MM.1S (cell line): Measurements from ENCODE around the gene DGCR8.

Experiments used
- DNase-seq: peaks from one replicate; pipeline ENCODE4 v3.0.0-alpha.2; 2015
- H2AFZ ChIP-seq: fragments of 300-600 bp; sonication (generic); 2 replicates; pipeline ENCODE4 v1.6.0; 2016; ENCODE audit warnings: antibody characterized with exemption, low read length
- H3F3A ChIP-seq: fragments of 300-600 bp; sonication (generic); 2 replicates; pipeline ENCODE4 v1.6.1; 2016; ENCODE audit warnings: mild to moderate bottlenecking, antibody characterized with exemption, low read length, moderate library complexity, mixed read lengths; ENCODE audit not compliant: insufficient read depth
- H3K27ac ChIP-seq: fragments of 300-600 bp; sonication (generic); 2 replicates; pipeline ENCODE4 v1.5.1; 2016; ENCODE audit warnings: mild to moderate bottlenecking, low read length
- H3K27me3 ChIP-seq: fragments of 300-600 bp; sonication (generic); replicated peaks from 2 replicates; pipeline ENCODE4 v1.6.0; 2016; ENCODE audit warnings: low read length; ENCODE audit not compliant: insufficient read depth
- H3K36me3 ChIP-seq: fragments of 300-600 bp; sonication (generic); replicated peaks from 2 replicates; pipeline ENCODE4 v1.6.1; 2016; ENCODE audit warnings: mild to moderate bottlenecking, low read length, mixed read lengths; ENCODE audit not compliant: insufficient read depth
- H3K4me1 ChIP-seq: fragments of 300-600 bp; sonication (generic); 2 replicates; pipeline ENCODE4 v1.6.1; 2016; ENCODE audit warnings: low read length, mixed read lengths
- H3K4me2 ChIP-seq: fragments of 300-600 bp; sonication (generic); 2 replicates; pipeline ENCODE4 v1.6.0; 2016; ENCODE audit warnings: low read depth, low read length
- H3K4me3 ChIP-seq: fragments of 300-600 bp; sonication (generic); 2 replicates; pipeline ENCODE4 v1.5.1; 2016; ENCODE audit warnings: low read length, mixed read lengths
- H3K79me2 ChIP-seq: fragments of 300-600 bp; sonication (generic); 2 replicates; pipeline ENCODE4 v1.6.1; 2016; ENCODE audit warnings: mixed run types, low read length, mixed read lengths
- H3K9ac ChIP-seq: fragments of 300-600 bp; sonication (generic); 2 replicates; pipeline ENCODE4 v1.6.1; 2016; ENCODE audit warnings: low read length, mixed read lengths
- H3K9me2 ChIP-seq: fragments of 300-600 bp; sonication (generic); replicated peaks from 2 replicates; pipeline ENCODE4 v1.6.1; 2016; ENCODE audit warnings: mild to moderate bottlenecking, low read length, mixed read lengths; ENCODE audit not compliant: insufficient read depth
- H3K9me3 ChIP-seq: fragments of 300-600 bp; sonication (generic); replicated peaks from 2 replicates; pipeline ENCODE4 v1.6.1; 2016; ENCODE audit warnings: mild to moderate bottlenecking, low read length, mixed read lengths; ENCODE audit not compliant: insufficient read depth
- H4K20me1 ChIP-seq: fragments of 300-600 bp; sonication (generic); 2 replicates; pipeline ENCODE4 v1.6.1; 2016; ENCODE audit warnings: mild to moderate bottlenecking, low read length, moderate library complexity, mixed read lengths; ENCODE audit not compliant: insufficient read depth
- CTCF ChIP-seq: fragments of 300-600 bp; sonication (generic); IDR thresholded peaks from 2 replicates; pipeline ENCODE4 v1.5.1; 2016; ENCODE audit warnings: antibody characterized with exemption, low read length, mixed read lengths
- EZH2 ChIP-seq: fragments of 300-600 bp; sonication (generic); optimal IDR thresholded peaks from 2 replicates; pipeline ENCODE3; 2017; ENCODE audit warnings: low read depth, mild to moderate bottlenecking, antibody characterized with exemption, low read length, mixed read lengths
- EZH2phosphoT487 ChIP-seq: fragments of 300-600 bp; sonication (generic); IDR thresholded peaks from 2 replicates; pipeline ENCODE4 v1.6.1; 2018; ENCODE audit warnings: antibody characterized with exemption, low read length

The DGCR8 gene

GRCh38 chr22:20139391-20140106, 59.5 kb downstream of the DGCR8 start:
- Histone ChIP-seq H3K27ac (no peak overlapping the region), H4K20me1 (no peaks in the 10 kb centered on the region), H3F3A (no peaks in the 10 kb centered on the region), H3K79me2 (no peaks in the 10 kb centered on the region), H3K4me1 (no peaks in the 10 kb centered on the region), H3K9ac (no peak overlapping the region), H3K4me3 (no peak overlapping the region), H3K9me3 (no peaks in the 10 kb centered on the region), H2AFZ (no peak overlapping the region), H3K4me2 (no peak overlapping the region), H3K9me2 (no peaks in the 10 kb centered on the region), H3K36me3 (no peaks in the 10 kb centered on the region), H3K27me3 (no peaks in the 10 kb centered on the region)
- TF ChIP-seq EZH2 (no peak), CTCF (no peak), EZH2phosphoT487 (no peak)
- DNase-seq = no peak

- no peak overlapping the region for H3K4me2 ChIP-seq
- H2AFZ ChIP-seq = no peak overlapping the region
- no peak for TF ChIP-seq EZH2
- no peak for TF ChIP-seq EZH2phosphoT487
- no peak for TF ChIP-seq CTCF
- H3K27ac ChIP-seq = no peak overlapping the region
- no peaks in the 10 kb centered on the region for H3K9me2 ChIP-seq
- H3K4me3 ChIP-seq = no peak overlapping the region
- H3K9me3 ChIP-seq = no peaks in the 10 kb centered on the region
- H4K20me1 ChIP-seq = no peaks in the 10 kb centered on the region
- H3K4me1 ChIP-seq = no peaks in the 10 kb centered on the region
- no peaks in the 10 kb centered on the region for H3K36me3 ChIP-seq
- no peak overlapping the region for H3K9ac ChIP-seq
- no peaks in the 10 kb centered on the region for H3F3A ChIP-seq
- H3K27me3 ChIP-seq = no peaks in the 10 kb centered on the region
- no peaks in the 10 kb centered on the region for H3K79me2 ChIP-seq
- DNase-seq = no peak
These were observed 60.0 kb downstream of the DGCR8 start for GRCh38 chr22:20140107-20140445.

GRCh38 chr22:20140521-20140964, 60.5 kb downstream of the DGCR8 start:
- DNase-seq = no peak
- H3K4me1 ChIP-seq = no peaks in the 10 kb centered on the region
- no peak overlapping the region for H3K9ac ChIP-seq
- H3K27ac ChIP-seq = no peak overlapping the region
- no peaks in the 10 kb centered on the region for H3K9me3 ChIP-seq
- no peaks in the 10 kb centered on the region for H3K36me3 ChIP-seq
- TF ChIP-seq EZH2phosphoT487 (no peak), CTCF (no peak), EZH2 (no peak)
- H4K20me1 ChIP-seq = no peaks in the 10 kb centered on the region
- H3K9me2 ChIP-seq = no peaks in the 10 kb centered on the region
- no peak overlapping the region for H3K4me3 ChIP-seq
- no peak overlapping the region for H2AFZ ChIP-seq
- H3K27me3 ChIP-seq = no peaks in the 10 kb centered on the region
- no peaks in the 10 kb centered on the region for H3K79me2 ChIP-seq
- H3F3A ChIP-seq = no peaks in the 10 kb centered on the region
- no peak overlapping the region for H3K4me2 ChIP-seq
